Adrenal gland (tissue), 12 donors: ENCODE results near the gene RUBCNL. TPM values are rescaled to one million over a fixed set of nuclear protein-coding genes. Genes with fewer than 3 reads are reported as not detected.

ENCODE experiments used
- DNase-seq, 7 donors: peaks; one replicate each; pipeline ENCODE4 v3.0.0-alpha.2; 2019 to 2020
- H3K27ac ChIP-seq, 5 donors: fragments of 200-600 bp; sonication (generic) in 4 of 5; 1 replicate in 3 of 5; 2 replicates in 2 of 5; pipeline versions ENCODE4 v1.5.1 to v1.8.0; 2016 to 2020; ENCODE audit warnings: mild to moderate bottlenecking in 1 of 5
- H3K27me3 ChIP-seq: fragments of 200-600 bp; 2 replicates; pipeline ENCODE4 v1.8.0; 2021
- H3K36me3 ChIP-seq, 2 donors: fragments of 200-600 bp; replicated peaks in 1 of 2; 1 replicate in 1 of 2; 2 replicates in 1 of 2; pipeline versions ENCODE4 v1.5.1 to v1.8.0; 2018 to 2022
- H3K4me1 ChIP-seq, 2 donors: fragments of 200-600 bp; replicated peaks in 1 of 2; 1 replicate in 1 of 2; 2 replicates in 1 of 2; pipeline versions ENCODE4 v1.5.1 to v1.8.0; 2018 to 2021
- H3K4me3 ChIP-seq, 4 donors: fragments of 200-600 bp; sonication (generic) in 3 of 4; one replicate each; pipeline ENCODE4 v1.5.1; 2016 to 2018
- H3K9me3 ChIP-seq, 3 donors: fragments of 200-600 bp; sonication (generic) in 1 of 3; replicated peaks in 1 of 3; 1 replicate in 2 of 3; 2 replicates in 1 of 3; pipeline versions ENCODE4 v1.5.1 to v1.8.0; 2016 to 2021
- CTCF ChIP-seq, 6 experiments: fragments of 450-650 bp in 4 of 6; fragments of 200-600 bp in 2 of 6; sonication (generic) in 1 of 6; IDR thresholded peaks; 1 replicate in 5 of 6; 2 replicates in 1 of 6; pipeline versions ENCODE4 v1.5.1 to v1.8.0; 2016 to 2021; ENCODE audit warnings: antibody characterized with exemption in 6 of 6, mild to moderate bottlenecking in 2 of 6, moderate library complexity in 1 of 6
- POLR2A ChIP-seq, 2 donors: fragments of 450-650 bp; IDR thresholded peaks; one replicate each; pipeline ENCODE4 v1.6.1; 2017; ENCODE audit warnings: antibody characterized with exemption in 2 of 2, mild to moderate bottlenecking in 2 of 2, moderate library complexity in 1 of 2
- WGBS, 4 donors: extraction: QIAGEN DNeasy Blood & Tissue Kit in 2 of 4; methylation state at CpG; one replicate each; pipeline versions ENCODE4 v1.1.5 to v1.1.7; 2013 to 2017; 5-methylcytosine and 5-hydroxymethylcytosine counted together
- intact Hi-C, 2 donors: fragments of 100-400 bp; cut with DNase I; formaldehyde crosslinking; loops; one replicate each; pipeline versions ENCODE4 v1.14.1 to v1.15.0; 2022 to 2023
- polyA plus RNA-seq, 3 donors: library from polyadenylated mRNA; stranded (reverse); fragments of 200-250 nt in 2 of 3; fragments of 350-450 nt in 1 of 3; fragmentation: Illumina TruSeq in 1 of 3; extraction: RNeasy Lipid Tissue Mini Kit (QIAGEN cat#74804) in 1 of 3; gene quantifications; one replicate each; pipeline ENCODE4 v1.2.3, GENCODE V29; 2013 to 2014
- total RNA-seq, 9 donors: library from RNA; depleted of rRNA in 4 of 9; stranded (reverse); fragments of >200 nt in 4 of 9; fragments of 120-200 nt in 1 of 9; fragmentation: NEBNext Ultra II Directional in 1 of 9; extraction: Animal tissue kit (Norgen Biotek cat#: 25700) in 1 of 9; gene quantifications; one replicate each; pipeline versions ENCODE4 v1.1.0 to v1.2.4, GENCODE V29; 2013 to 2023
- donor health status: healthy with polysubstance abuse.
- donor health status: Bipolar disorder and iron deficiency.
- donor health status: DM: yes; HTN: yes; CAD: no.
- donor health status: DM: no; HTN: no; CAD: no.
- donor health status: DM: no; HTN: no; CAD: no.
- donor health status: DM: yes; HTN: yes; CAD: no.

RUBCNL gene
- total and polyA plus RNA-seq, 12 donors = 0.81 to 7.9 (median 2.9) TPM

- intact Hi-C loops = no loop called here
- Histone ChIP-seq H3K36me3 (no peaks in the 10 kb centered on the region), H3K27ac (no peak overlapping the region), H3K9me3 (no peaks in the 10 kb centered on the region), H3K4me1 (no peaks in the 10 kb centered on the region), H3K27me3 (no peaks in the 10 kb centered on the region), H3K4me3 (no peak overlapping the region)
- TF ChIP-seq CTCF (IDR thresholded peaks at IDR 0.05) (no peak), POLR2A (IDR thresholded peaks at IDR 0.05) (no peak)
- 82 to 95% (median 90%) methylated on average over 1 of the region's 1 CpG for WGBS, 4 donors
- no peak for DNase-seq
These were observed 68.1 kb downstream of the RUBCNL start for GRCh38 chr13:46318986-46319385.

GRCh38 chr13:46317120-46317519 lies 69.9 kb downstream of the RUBCNL start:
- Histone ChIP-seq H3K4me1 (no peaks in the 10 kb centered on the region), H3K4me3 (no peak overlapping the region), H3K9me3 (no peaks in the 10 kb centered on the region), H3K27me3 (no peaks in the 10 kb centered on the region), H3K36me3 (no peaks in the 10 kb centered on the region), H3K27ac (no peak overlapping the region)
- DNase-seq = no peak
- intact Hi-C loops = no loop called here
- no peak for TF ChIP-seq POLR2A (IDR thresholded peaks at IDR 0.05)
- no peak for TF ChIP-seq CTCF (IDR thresholded peaks at IDR 0.05)

- intact Hi-C loops = no loop called here
- Histone ChIP-seq H3K4me3 (no peak overlapping the region), H3K9me3 (no peaks in the 10 kb centered on the region), H3K36me3 (no peaks in the 10 kb centered on the region), H3K27ac (no peak overlapping the region), H3K27me3 (no peaks in the 10 kb centered on the region), H3K4me1 (no peaks in the 10 kb centered on the region)
- DNase-seq = no peak
- no peak for TF ChIP-seq POLR2A (IDR thresholded peaks at IDR 0.05)
- no peak for TF ChIP-seq CTCF (IDR thresholded peaks at IDR 0.05)
- WGBS, 4 donors = 83 to 88% (median 86%) methylated on average over 6 of the region's 6 CpGs
These were observed 71.5 kb downstream of the RUBCNL start for GRCh38 chr13:46315491-46316075.

GRCh38 chr13:46315036-46315435 lies 72.0 kb downstream of the RUBCNL start:
- TF ChIP-seq CTCF (IDR thresholded peaks at IDR 0.05) = no peak
- no peak for TF ChIP-seq POLR2A (IDR thresholded peaks at IDR 0.05)
- Histone ChIP-seq H3K4me3 (no peak overlapping the region), H3K27ac (no peak overlapping the region), H3K36me3 (no peaks in the 10 kb centered on the region), H3K4me1 (no peaks in the 10 kb centered on the region), H3K9me3 (no peaks in the 10 kb centered on the region), H3K27me3 (no peaks in the 10 kb centered on the region)
- no peak for DNase-seq
- intact Hi-C loops = no loop called here
